ENCODE results near the gene HNRNPUL2.
A peak's percentile ranks its signal among the peaks of the same experiment; 100 is the strongest.
"Not testable (repeated sequence)": the region's sequence is repeated elsewhere in the genome, so short reads cannot be mapped to it uniquely, and the experiment has no call there.

Gene HNRNPUL2

DNA sequence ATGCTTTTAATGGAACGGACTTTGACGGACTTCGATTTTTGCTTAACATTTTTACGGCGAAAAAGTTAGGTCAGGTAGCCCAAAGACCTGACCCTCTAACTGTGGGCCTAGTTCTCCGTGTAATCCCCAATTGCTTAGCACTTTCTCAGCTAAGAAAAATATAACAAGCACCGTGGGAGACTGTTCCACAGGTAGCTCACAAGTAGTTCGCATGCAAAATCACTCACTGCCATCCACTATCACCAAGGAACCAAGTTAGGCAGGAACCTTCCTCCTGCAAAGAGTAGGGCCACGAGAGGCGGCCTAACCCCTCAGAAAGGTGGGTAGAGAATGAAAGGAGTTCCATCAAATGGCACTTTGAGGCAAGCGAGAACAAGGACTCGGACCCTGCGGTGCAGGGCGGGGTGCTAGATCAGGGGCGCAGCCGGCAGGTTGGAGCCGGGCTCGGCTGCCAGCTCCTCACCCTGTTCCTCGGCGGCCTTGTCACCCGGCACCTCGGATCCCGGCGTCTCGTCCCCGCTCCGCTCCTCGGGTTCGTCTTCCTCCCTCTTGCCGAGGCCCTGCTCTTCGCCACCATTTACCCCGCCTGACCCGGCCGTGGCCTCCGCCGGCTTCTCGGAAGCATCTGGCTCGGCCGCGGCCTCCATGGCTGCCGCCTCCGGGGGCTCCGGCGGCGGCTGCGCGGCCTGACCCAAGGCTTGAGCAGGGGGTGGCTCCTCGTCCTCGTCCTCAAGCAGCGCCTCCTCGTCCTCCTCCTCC is 922 bp downstream of the HNRNPUL2 start:
- no peak for DNase-seq

DNA sequence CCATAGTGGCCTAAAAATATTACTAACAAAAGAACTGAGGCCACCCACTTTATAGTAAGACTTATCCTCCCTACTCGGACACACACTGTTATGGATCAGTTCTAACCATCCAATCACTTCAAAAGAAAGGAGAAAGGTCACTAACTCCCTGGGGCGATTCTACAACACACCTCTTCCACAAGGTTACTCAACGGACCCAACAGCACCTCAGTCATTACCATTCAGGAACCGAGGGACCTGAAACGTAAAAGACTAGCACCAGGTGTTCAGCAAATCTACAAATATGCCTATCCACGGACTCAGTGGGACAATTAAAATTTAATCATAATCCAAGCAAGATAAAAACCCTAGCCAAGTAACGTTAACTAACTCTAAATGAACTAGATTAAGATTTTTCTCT is 1.6 kb downstream of the HNRNPUL2 start:
- DNase-seq = no peak

DNA sequence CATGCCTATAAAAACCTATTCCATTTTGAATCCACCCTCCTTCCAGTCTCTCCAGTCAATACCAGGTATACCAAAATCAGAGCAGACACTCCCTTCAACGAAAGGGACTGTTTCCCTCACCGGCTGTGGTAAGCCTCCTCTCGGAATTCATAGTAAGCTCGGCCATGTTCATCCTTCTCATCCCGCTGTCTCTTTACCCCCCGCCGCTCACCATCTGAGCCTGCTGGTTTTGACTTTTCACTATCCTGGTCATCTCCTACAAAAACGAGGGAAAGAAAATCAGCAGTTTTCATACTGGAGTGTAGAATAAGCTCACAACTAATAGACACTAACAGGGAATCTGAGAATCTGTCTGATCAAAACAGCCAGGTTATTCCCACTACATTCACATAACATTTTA is 3.1 kb downstream of the HNRNPUL2 start:
- no peak for DNase-seq

DNA sequence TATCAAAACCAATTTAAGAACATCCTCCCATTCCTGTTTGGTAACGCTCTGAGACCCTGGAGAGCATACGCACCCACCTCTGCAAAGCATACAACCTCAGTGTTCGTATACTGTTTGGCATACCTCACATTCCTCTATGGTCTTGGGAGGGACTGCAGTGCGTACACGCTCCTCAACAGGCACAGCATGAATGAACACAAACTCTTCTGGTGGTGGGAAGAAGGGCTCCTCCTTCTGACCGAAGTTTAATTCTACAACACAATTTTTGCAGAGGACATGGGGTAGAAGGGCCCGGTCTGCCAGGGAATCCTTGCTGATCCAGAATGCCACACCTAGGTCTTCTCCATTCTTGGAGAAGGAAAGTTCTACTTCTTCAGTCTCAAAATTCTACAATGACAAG is 5.3 kb downstream of the HNRNPUL2 start:
- DNase-seq = no peak

DNA sequence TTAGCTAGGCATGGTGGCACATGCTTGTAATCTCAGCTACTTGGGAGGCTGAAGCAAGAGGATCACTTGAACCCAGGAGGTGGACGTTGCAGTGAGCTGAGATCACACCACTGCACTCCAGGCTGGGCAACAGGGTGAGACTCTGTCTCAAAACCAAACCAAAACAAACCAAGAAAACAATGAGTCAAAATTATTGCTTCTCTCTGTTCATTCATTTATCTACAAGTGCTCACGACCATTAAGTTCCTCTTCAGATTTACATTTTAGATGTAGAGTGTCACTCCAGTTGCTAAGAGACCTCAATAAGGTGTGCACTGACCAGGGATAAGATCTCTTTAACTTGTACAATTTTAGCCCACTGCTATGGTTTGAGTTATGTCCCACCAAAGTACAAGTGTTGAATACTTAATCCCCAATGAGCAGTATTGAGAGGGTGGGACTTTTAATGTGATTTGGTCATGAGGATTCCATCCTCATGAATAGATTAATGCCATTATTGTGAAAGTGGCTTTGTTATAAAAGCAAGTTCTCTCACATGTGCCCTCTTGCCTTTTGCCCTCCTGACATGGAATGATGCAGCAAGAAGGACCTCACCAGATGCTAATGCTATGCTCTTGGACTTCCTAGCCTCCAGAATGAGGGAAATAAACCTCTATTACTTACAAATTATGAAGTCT is 7.8 kb downstream of the HNRNPUL2 start:
- no peak for DNase-seq

DNA sequence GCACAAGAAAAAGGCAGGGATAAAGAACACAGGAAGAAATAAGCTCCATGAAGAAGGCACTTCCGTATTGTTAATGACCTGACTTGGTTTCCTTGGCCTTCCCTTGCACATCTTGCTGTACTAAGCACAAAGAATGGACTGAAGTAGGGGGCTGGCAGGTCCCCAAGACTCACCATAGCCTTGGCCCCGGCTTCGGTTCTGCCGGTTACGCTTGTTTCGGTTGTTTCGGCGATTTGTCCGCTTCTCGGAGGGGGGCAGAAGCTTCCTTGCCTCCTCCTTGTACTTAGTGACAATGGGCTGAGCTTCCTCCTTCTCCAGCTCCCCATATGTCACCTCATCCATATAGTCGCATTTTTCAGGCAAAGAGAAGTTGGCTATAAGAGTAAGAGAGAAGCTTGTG is 10.4 kb downstream of the HNRNPUL2 start:
- DNase-seq = no peak

DNA sequence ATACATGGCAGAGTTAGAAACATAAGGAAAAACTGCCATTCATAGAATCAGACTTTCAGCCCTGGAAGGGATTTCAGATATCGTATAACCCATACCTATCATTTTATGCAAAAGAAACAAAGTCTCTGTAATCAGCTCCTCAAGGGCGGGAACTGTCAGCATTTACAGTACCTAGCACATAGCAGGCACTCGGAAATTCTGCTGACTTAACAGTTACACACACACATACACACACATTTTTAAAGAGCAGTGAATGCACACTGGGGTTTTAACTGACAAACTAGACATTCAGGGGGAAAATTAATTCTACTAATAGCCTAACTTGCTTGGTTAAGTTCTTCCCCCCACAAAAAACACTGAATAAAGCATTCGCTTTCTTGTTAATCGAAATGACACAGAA is 11.1 kb downstream of the HNRNPUL2 start:
- no peak for DNase-seq

DNA sequence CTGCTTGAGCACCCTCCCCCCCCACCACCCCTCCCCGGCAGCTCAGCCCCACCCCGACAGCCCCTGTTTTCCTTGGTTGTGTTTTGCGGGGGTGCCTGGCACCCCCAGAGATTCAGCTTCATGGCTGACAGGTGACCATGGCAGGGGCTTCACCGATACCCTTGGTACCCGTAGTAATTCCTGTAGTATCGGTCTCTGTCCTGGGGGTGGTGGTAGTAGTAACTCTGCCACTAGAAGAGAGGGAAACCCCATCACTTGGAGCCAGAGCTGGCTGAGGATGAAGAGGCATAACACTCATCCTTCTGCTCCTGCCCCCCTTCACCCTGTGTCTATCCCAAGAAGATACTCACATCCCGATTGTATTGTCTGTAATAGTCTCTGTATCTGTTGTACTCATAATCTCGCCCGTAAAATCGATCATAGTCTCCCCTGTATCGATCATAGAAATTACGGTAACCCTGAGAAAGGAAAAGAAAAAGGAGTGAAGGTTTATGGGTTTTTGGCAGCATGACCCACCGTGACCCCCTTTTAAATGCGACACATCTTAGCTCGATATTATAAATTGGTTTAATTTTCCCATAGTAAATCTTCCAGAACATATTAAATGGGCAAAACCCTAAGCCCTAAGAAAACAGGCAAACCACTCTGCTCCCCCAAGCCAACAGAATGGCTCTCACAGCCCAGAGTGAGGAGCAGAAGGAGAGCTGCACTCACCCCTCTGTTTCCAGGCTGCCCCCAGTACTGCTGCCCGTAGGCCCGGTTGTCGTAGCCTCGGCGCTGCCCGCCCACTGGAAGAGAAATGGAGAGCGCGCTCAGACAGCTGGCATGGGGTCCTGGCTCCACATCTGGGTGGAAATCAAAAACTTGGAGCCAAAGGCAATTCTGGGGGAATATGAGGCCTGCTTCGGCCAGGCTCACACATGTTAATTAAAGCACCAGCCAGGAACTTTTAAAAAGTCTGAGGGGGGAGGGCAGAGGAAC is 11.8 kb downstream of the HNRNPUL2 start:
- DNase-seq = no peak

DNA sequence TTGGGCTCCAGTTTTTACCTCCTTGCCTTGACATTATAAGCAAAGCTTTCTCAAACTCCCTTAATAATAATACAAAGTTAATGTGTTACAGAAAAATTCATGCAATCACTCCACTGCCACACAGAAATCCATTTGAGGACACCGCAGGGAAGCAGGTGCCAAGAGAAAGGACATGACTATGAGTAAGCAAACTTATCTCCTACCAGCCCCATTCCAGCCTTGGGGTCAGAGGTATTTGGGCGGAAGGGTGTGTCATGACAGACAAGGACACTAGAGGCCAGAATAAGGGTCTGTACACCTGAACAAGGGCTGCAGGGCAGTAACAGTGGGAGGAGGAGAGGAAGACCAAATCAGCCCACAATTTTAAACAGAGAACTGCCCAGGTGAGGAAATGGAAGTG is 13.9 kb downstream of the HNRNPUL2 start:
- no peak for DNase-seq

DNA sequence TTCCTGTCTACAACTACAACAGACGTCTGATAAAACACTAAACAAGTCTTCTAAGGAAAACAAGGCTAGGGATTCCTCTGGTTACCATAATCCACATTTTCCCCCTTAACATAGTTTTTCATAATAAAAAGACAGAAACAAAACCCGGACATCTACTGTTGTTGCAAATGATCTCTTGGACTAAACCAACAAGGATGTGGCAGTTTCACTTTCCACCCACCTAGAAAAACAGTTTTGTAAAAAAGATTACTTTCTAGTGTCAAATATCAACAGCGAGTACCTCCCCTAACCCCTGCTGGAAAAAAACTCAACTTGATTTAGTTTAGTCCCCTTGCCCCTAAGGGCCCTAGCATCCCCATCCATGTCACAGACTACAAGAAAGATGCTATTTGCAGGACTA is 14.4 kb downstream of the HNRNPUL2 start:
- DNase-seq = no peak

DNA sequence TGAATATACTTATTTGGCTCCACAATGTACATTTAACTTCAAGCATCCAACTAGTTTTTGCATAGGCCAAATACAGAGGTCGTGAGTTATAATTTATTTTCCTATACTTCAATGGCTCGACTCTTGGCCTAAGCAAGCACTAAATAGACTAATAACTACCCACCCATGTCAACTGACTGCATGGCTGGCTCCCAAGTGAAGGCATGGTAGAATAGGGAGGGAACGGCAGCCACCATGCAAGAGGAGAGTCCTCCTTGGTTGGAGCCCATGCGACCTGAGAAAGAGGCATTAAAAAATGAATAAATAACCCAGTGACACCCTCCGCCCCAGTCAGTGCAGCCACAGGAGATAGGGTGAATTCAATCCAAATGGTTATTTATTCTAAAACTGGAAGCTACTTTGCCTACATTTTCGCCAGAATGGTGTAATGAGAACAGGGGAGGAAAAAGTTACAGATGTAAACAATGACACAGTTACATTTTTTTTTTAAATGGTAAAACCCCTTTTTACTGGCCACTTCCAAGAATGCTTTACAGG is 14.9 kb downstream of the HNRNPUL2 start:
- DNase-seq = no peak

DNA sequence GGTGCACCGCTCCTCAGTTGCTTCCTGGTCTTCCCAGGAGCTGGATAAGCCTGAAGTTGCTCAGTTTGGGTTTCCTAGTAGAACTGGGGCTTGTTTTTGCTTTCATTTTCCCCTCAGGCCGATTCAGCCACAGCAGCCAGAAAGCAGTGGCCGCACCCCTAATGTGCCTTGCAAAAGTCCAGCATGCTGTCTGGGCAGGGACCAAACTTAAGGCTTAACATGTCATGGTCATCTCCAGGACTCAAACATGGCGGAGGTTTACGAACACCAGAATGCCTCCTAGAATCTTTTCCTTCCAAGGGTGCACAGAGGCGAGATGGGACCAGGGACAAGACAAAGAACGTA is 17.3 kb downstream of the HNRNPUL2 start:
- DNase-seq = peak; percentile 25 to 26

DNA sequence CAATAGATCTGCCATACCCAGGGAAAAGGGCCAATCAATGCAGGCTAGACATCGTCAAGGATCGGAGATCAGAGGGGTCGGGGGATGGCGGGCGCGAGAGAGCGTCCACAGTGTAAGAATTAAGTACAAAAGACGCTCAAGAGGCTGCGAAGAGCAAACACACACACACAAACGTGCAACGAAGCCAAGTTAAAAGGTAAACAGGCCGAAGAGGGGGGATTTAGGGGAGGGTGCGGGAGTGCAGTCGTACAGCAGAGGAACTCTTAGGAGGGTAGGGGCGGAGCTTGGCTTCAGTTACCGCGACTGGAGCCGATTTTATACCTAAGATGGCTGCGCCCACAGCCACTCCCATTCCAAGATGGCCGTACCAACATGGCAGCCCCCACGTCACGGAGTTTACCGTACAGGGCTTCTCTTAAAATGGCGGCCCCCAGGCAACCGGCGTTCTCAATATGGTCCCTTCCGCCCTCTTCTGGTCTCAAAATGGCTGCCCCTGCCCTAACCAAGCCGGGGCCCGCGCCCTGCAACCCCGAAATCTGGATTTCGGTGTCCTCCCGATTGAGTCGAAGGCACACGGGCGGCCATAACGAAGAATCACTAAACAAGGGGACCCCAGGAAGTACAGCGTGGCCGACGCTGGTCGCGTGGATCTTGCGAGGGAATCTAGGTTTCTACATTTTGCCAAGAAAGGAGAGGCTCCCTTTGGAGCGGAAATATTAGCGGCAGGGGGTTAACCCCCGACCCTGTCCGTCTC is 17.8 kb downstream of the HNRNPUL2 start:
- peak; percentile 96 for DNase-seq

DNA sequence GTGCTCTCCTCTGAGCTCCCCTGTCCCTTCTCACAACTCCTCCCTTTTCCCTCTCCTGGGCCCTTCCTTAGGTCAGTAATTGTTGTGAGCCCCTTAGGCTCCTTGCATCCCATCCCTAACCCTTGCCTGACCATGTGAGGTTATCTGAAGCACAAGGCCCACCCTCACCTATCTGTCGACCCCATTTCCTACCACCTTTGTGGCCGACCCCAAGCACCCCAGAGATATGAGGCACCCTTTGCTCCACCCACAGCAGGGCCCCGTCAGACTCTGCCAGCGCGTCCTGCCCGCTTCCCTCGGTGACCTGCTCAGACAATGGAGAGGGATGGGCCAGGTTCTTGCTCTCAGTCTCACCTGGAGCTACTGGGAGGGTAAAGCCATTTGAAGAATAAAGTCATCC is 18.5 kb downstream of the HNRNPUL2 start:
- DNase-seq = peak; percentile 41 to 46

DNA sequence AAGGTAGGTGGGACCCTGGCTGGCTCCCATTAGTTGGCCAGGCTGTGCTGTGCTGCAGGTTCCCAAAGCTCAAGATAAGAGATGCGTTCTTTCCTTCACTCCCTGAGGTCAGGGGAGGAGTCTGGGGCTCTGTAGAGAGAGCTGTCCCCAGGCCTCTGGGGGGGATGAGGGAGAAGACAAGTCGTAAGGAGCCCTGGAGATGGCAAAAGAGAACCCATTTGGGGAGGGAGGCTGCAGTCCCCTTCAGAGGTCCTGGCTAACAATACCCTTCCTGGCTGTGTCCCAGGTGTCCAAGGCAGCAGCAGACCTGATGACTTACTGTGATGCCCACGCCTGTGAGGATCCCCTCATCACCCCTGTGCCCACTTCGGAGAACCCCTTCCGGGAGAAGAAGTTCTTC is 18.9 kb downstream of the HNRNPUL2 start:
- no peak for DNase-seq

DNA sequence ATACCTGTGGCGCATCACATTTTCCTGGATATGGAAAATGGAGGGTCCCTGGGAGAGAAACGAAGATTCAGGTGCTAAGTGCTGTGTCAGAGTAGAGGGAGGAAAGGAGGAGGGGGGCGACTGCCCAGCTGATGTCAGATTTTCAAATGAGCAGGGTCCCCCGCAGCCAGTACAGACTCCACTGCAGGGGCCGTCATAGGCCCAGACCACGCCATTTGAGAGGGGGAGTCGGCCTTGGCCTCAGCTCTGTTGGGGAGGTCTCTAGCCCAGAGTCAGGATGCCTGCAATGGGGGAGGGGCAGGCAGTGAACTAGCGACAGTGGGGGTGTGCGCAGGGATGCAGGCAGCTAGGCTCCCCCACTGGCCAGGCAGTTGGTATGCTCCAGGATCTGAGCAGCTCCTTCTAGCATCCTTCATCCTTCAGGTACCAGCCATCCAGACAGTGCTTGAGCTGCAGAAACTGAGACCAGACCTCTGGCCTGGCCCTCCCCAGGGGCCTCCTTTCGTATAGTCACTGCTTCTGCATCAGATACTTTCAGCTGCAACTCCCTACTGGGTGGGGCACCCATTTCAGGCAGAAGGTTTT is 19.9 kb downstream of the HNRNPUL2 start, which contains the start of the genes BSCL2 and GNG3:
BSCL2 (minus strand) TSS at position 148 of the 585 bp plus-strand sequence. CDS start 229 bp downstream, outside the sequence.
GNG3 (plus strand) TSS at position 400 of the 585 bp plus-strand sequence. CDS start 620 bp downstream, outside the sequence.
- DNase-seq = no peak

DNA sequence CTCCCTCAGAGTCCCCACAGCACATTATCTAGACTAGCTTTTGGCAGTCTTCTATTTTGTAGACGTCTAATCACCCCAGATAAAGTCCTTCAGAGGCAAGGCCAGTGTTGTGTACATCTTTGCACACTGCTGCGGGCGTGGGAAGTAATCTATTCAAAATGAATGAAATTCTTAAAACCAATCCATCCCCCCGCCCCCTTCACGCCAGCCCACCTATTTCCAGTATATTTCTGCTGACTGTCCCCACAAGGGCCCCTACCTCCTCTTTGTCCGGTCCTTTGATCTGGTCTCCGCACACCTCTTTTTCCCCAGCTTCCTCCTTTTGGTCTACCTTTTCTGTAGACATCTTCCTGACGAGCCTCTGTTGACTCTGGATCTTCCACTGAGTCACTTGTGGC is 20.4 kb downstream of the HNRNPUL2 start:
- DNase-seq = no peak

DNA sequence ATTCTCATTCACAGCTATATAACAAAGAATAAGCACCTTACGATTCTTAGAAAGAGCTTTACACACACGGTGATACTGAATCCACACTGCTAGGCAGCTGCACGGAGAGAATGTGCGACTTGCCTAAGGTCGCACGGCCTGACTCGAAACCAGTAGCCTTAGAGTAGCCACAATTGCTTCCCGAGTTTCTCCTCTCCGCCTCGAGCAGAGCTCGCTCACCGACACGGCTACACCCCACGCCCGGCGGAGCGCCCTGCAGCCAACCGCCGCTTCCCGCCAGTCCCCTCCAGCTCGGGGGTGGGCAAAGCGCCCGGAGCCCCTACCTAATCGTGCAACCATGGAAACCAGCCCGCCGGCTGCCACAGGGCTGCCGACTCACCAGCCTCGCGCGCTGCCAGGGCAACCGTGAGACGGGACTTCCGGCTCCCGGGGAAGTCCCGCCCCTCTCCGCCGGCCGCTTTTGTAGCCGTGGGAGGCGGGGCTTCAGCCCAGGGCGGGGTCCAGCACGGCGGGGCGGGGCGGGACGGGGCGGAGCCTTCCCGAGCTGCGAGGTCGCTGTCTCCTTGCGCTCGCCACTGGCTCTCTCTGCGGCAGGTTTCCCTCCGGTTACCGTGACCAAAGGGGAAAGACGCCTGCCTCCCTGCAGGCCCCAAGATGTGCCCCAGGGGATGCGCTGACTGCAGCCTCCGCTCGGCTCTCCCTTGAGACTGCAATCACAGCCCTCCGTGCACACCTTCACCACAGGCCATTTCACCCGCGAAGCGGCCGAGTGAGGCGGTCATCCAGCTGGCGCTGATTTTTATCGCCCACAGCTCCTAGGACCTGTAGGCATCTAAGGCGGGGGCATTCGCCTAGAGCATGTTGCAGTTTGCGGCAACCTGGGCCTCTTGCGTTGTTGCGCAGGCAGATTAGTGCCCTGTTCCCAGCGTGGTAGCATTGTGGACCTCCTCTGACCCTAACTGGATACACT is 21.1 kb downstream of the HNRNPUL2 start:
- DNase-seq = peak; percentile 92 to 95

DNA sequence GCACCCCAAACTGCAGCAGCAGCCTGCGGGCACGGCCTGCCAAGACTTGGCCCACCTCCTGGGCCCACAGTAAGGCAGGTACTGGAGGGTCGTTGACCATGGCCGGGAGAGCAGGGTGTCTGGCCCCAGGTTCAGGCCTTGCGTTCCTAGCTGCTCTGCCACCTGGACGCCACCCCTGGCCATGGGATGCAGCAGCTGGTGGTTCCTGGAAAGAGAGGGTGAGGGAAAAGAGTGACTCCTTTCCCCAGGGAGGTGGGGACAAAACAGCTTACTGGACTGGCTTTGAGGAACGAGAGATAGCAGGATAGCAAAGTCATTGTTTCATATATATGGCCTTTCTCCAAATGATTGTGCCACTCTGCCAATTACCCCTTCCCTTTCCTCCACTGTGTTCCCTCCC is 21.8 kb downstream of the HNRNPUL2 start:
- no peak for DNase-seq

DNA sequence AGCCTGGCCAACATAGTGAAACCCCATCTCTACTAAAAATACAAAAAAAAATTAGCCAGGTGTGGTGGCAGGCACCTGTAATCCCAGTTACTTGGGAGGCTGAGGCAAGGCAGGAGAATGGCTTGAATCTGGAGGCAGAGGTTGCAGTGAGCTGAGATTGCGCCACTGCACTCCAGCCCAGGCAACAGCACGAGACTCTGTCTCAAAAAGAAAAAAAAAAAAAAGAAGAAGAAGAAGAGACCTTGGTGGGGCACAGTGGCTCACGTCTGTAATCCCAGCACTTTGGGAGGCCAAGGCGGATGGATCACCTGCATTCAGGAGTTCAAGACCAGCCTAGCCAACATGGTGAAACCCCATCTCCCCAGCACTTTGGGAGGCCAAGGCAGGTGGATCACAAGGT is 23.3 kb downstream of the HNRNPUL2 start:
- DNase-seq = not testable (repeated sequence)

DNA sequence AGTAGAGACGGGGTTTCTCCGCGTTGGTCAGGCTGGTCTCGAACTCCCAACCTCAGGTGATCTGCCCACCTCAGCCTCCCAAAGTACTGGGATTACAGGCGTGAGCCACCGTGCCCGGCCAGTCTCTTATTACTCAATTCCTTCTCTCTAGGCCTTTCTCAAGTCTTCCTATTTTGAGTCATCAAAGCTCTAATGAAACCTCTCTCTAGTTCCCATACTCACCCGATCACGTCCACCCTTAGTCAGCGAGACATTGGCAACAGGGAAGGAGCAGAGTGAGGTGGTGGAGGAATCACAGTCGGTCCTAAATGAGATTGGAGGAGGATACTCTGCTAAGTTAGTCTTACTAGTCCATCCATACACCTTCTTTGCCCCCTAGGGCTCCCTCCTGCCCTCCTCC is 25.0 kb downstream of the HNRNPUL2 start:
- DNase-seq = no peak

All from activated CD4-positive, alpha-beta T cell treated with anti-CD3 and anti-CD28 coated beads for 4 hours (primary cell).